GM23338 (cell line): ENCODE data around the gene MTA2. TPM values are rescaled to one million over a fixed set of nuclear protein-coding genes. Genes with fewer than 3 reads are reported as not detected.

ENCODE experiments used
- ATAC-seq: fragments of 200-7000 bp; cut with Tn5 transposase; 3 replicates; pipeline ENCODE4 v1.9.1; 2020
- DNase-seq: peaks from one replicate; pipeline ENCODE4 v3.0.0-alpha.2; 2015; ENCODE audit warnings: low spot score
- H2AFZ ChIP-seq: fragments of 200-600 bp; sonication (generic); 2 replicates; pipeline ENCODE4 v1.8.0; 2016; ENCODE audit warnings: antibody characterized with exemption, mild to moderate bottlenecking, moderate library complexity
- H3F3A ChIP-seq: fragments of 200-600 bp; sonication (generic); replicated peaks from 2 replicates; pipeline ENCODE4 v1.8.0; 2017; ENCODE audit warnings: antibody characterized with exemption, mixed run types, low read depth
- H3K27ac ChIP-seq: fragments of 200-600 bp; sonication (generic); 2 replicates; pipeline ENCODE4 v1.6.1; 2016; ENCODE audit warnings: low read depth
- H3K27me3 ChIP-seq: fragments of 200-600 bp; sonication (generic); 2 replicates; pipeline ENCODE4 v1.8.0; 2016; ENCODE audit warnings: mild to moderate bottlenecking, mixed run types, moderate library complexity; ENCODE audit not compliant: insufficient read depth
- H3K36me3 ChIP-seq: fragments of 200-600 bp; sonication (generic); 2 replicates; pipeline ENCODE4 v1.8.0; 2016; ENCODE audit warnings: mild to moderate bottlenecking; ENCODE audit not compliant: insufficient read depth
- H3K4me1 ChIP-seq: fragments of 200-600 bp; sonication (generic); 2 replicates; pipeline ENCODE4 v1.8.0; 2016; ENCODE audit warnings: mild to moderate bottlenecking, moderate library complexity; ENCODE audit not compliant: insufficient read depth
- H3K4me2 ChIP-seq: fragments of 200-600 bp; sonication (generic); 2 replicates; pipeline ENCODE4 v1.7.1; 2017; ENCODE audit warnings: mixed run types
- H3K4me3 ChIP-seq: fragments of 200-600 bp; sonication (generic); 2 replicates; pipeline ENCODE4 v1.6.1; 2016; ENCODE audit warnings: mixed run types
- H3K79me2 ChIP-seq: fragments of 200-600 bp; sonication (generic); replicated peaks from 2 replicates; pipeline ENCODE4 v1.8.0; 2017; ENCODE audit warnings: mild to moderate bottlenecking; ENCODE audit not compliant: insufficient read depth
- H3K9me2 ChIP-seq: fragments of 200-600 bp; sonication (generic); 2 replicates; pipeline ENCODE4 v1.8.0; 2017; ENCODE audit not compliant: insufficient read depth
- H4K20me1 ChIP-seq: fragments of 200-600 bp; sonication (generic); replicated peaks from 2 replicates; pipeline ENCODE4 v1.8.0; 2017; ENCODE audit warnings: mild to moderate bottlenecking; ENCODE audit not compliant: insufficient read depth
- H3K27ac Mint-ChIP-seq: 2 replicates; pipeline ENCODE4 v1.8.0; 2020; ENCODE audit warnings: inconsistent platforms, mild to moderate bottlenecking, moderate library complexity, mixed read lengths
- H3K27me3 Mint-ChIP-seq: 3 replicates; pipeline ENCODE4 v1.8.0; 2022; ENCODE audit warnings: low read depth, mild to moderate bottlenecking, moderate library complexity, mixed read lengths, inconsistent platforms; ENCODE audit not compliant: insufficient read depth, poor library complexity
- H3K36me3 Mint-ChIP-seq: 3 replicates; pipeline ENCODE4 v1.8.0; 2021; ENCODE audit warnings: low read depth, mild to moderate bottlenecking, inconsistent platforms, moderate library complexity, mixed read lengths
- H3K4me1 Mint-ChIP-seq: 3 replicates; pipeline ENCODE4 v1.8.0; 2020; ENCODE audit warnings: mild to moderate bottlenecking, inconsistent platforms, mixed read lengths
- H3K4me3 Mint-ChIP-seq: 3 replicates; pipeline ENCODE4 v1.8.0; 2021; ENCODE audit warnings: moderate library complexity, mild to moderate bottlenecking, inconsistent platforms, mixed read lengths
- H3K9me3 Mint-ChIP-seq: 3 replicates; pipeline ENCODE4 v1.8.0; 2020; ENCODE audit warnings: moderate library complexity, mild to moderate bottlenecking, inconsistent platforms, mixed read lengths
- STAT1 ChIP-seq: IDR thresholded peaks from one replicate; pipeline ENCODE4 v1.6.1; 2016; ENCODE audit warnings: antibody characterized with exemption; ENCODE audit not compliant: unreplicated experiment
- ZNF462 ChIP-seq: fragments of 250-450 bp; sonication (Bioruptor Pico); IDR thresholded peaks from 2 replicates; pipeline ENCODE4 v1.5.0; 2020; ENCODE audit warnings: mild to moderate bottlenecking, moderate library complexity
- polyA plus RNA-seq: library from polyadenylated mRNA; unstranded; fragments of >200 nt; fragmentation: Nextera tagmentation; extraction: Ambion mirVana; gene quantifications from 2 replicates; pipeline ENCODE4 v1.2.1, GENCODE V29; 2016
- total RNA-seq: library from RNA; depleted of rRNA; stranded (reverse); fragments of >200 nt; shearing (Covaris generic); gene quantifications from 2 replicates; pipeline ENCODE4 v1.2.3, GENCODE V29; 2014
- TF ChIP-seq, protein P1 (sequence below): IDR thresholded peaks from one replicate; pipeline ENCODE4 v1.6.1; 2018; ENCODE audit warnings: antibody characterized with exemption; ENCODE audit not compliant: unreplicated experiment

The MTA2 gene
- total and polyA plus RNA-seq, 2 experiments from 2014 or later, result 22.9 to 102 TPM

DNA sequence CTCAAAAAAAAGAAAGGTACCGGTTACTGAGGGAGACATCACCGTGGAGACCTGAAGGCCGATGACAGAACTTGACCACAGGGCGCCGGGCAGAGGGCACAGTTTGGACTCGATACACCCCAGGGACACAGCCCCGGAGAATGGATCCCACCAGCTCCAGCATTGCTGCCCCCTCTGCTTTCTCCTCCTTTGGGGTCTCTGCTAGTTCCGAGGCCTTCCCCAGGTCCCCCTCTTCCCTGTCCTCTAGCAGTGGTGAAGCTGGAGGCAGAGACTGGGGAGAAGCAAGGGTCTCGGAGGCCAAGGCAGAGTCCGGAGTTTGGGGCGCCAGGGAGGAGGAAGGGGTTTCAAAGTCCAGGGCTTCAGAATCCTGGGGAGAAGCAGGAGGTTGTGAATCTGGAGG lies 23.1 kb downstream of the MTA2 start:
- no peak overlapping the region for H2AFZ ChIP-seq
- Mint-ChIP-seq H3K4me3 (no peak overlapping the region), H3K27ac (no peak overlapping the region), H3K4me1 (peaks cover 9% of the 10 kb centered on the region), H3K36me3 (peaks cover 46% of the 10 kb centered on the region), H3K27me3 (peaks cover 13% of the 10 kb centered on the region), H3K9me3 (no peaks in the 10 kb centered on the region)
- H3K4me3 ChIP-seq, result no peak overlapping the region
- peaks cover 8% of the 10 kb centered on the region; the same call in 1 of the 2 replicates for H3K4me1 ChIP-seq
- peaks cover 9% of the 10 kb centered on the region for H3K79me2 ChIP-seq
- no peak overlapping the region for H3K4me2 ChIP-seq
- no peak overlapping the region for H3K27ac ChIP-seq
- DNase-seq (no peak), ATAC-seq (no peak)
- peaks cover 3% of the 10 kb centered on the region for H3K36me3 ChIP-seq
- H4K20me1 ChIP-seq, result no peaks in the 10 kb centered on the region; the same call in 1 of the 2 replicates
- H3K9me2 ChIP-seq, result no peaks in the 10 kb centered on the region
- H3K27me3 ChIP-seq, result no peaks in the 10 kb centered on the region
- TF ChIP-seq ZNF462 (CRISPR knock-in tag) (no peak), STAT1 (no peak)
- TF ChIP-seq, protein P1, sequence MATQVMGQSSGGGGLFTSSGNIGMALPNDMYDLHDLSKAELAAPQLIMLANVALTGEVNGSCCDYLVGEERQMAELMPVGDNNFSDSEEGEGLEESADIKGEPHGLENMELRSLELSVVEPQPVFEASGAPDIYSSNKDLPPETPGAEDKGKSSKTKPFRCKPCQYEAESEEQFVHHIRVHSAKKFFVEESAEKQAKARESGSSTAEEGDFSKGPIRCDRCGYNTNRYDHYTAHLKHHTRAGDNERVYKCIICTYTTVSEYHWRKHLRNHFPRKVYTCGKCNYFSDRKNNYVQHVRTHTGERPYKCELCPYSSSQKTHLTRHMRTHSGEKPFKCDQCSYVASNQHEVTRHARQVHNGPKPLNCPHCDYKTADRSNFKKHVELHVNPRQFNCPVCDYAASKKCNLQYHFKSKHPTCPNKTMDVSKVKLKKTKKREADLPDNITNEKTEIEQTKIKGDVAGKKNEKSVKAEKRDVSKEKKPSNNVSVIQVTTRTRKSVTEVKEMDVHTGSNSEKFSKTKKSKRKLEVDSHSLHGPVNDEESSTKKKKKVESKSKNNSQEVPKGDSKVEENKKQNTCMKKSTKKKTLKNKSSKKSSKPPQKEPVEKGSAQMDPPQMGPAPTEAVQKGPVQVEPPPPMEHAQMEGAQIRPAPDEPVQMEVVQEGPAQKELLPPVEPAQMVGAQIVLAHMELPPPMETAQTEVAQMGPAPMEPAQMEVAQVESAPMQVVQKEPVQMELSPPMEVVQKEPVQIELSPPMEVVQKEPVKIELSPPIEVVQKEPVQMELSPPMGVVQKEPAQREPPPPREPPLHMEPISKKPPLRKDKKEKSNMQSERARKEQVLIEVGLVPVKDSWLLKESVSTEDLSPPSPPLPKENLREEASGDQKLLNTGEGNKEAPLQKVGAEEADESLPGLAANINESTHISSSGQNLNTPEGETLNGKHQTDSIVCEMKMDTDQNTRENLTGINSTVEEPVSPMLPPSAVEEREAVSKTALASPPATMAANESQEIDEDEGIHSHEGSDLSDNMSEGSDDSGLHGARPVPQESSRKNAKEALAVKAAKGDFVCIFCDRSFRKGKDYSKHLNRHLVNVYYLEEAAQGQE, result no peak
- peaks cover 12% of the 10 kb centered on the region; the same call in 1 of the 2 replicates for H3F3A ChIP-seq
